HG03135 (cell line): ENCODE results near the gene EPHA3.

Experiments
- ATAC-seq: cut with Tn5 transposase; IDR thresholded peaks from one replicate; pipeline ENCODE4 v1.9.1; 2021; ENCODE audit warnings: mild to moderate bottlenecking, moderate library complexity; ENCODE audit not compliant: unreplicated experiment

The EPHA3 gene

DNA sequence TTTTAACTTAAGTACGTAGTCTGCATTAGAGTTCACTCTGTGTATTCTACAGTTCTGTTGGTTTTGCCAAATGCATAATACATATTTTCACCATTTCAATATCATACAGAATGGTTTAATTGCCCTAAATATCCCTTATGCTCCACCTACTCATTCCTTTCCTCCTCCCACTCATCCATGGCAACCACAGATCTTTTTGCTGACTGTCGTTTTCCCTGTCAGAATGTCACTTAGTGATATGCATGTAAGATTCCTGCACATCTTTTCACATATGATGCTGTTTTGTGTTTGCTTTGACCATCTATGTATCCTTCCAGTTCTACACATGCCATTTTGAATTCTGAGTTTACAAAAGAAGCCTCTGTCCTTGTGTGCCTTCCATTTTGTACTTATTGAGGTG lies 36.7 kb downstream of the EPHA3 start:
- ATAC-seq = no peak

DNA sequence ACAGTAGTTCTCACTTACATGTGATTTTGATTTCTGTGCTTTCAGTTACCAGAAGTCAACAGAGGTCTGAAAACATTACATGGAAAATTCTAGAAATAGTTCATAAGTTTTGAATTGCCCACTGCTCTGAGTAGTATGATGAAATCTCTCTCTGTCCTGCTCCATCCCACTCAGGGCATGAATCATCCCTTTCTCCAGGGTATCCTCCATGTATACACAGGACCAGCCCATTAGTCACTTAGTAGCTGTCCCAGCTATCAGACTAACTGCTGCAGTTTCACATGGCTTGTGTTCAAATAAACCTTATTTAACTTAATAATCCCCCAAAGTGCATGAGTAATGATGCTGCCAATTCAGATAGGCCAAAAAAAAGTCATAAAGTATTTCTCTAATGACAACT lies 38.6 kb downstream of the EPHA3 start:
- no peak for ATAC-seq

- no peak for ATAC-seq
Observed at GRCh38 chr3:89154416-89154815, 47.0 kb downstream of the EPHA3 start.

- no peak for ATAC-seq
Observed at GRCh38 chr3:89155811-89156210, 48.4 kb downstream of the EPHA3 start.

- ATAC-seq = no peak
Observed at GRCh38 chr3:89157575-89157974, 50.2 kb downstream of the EPHA3 start.

DNA sequence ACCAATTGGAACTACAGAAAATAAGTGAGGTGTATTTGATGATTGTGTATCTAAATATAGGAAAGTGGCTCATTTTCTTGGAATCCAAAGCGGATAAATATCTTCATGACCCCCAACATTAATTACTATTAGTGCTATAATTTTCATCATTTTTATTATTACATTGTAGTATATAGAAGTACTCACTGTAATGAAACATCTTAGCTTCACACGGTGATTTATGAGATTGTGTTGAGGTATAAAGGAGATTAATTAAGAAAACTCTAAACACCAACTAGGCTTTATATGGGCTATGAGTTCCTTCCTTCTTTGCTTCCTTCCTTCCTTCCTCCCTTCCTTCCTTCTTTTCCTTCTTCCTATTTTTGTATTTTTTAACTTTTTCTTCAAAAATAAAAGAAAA lies 52.2 kb downstream of the EPHA3 start:
- ATAC-seq = no peak

DNA sequence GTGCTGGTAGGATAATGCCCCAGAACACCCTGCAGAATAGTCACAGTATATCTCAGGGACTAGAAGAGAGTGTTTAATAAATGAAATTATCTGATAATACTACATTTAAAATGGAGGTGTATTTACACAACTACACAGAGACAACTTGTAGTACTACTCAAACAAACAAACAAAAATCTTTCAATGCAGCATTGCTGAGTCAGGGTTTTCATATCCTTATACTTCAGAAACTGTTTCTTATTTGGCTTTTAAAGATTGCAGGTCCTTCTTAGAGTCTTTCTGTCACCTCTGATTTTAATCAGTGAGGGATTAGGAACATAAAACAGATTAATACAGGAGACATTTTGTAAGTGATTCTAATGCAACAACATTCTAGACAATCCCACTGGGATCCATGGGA lies 57.4 kb downstream of the EPHA3 start:
- ATAC-seq = no peak

GRCh38 chr3:89165636-89166263 lies 58.3 kb downstream of the EPHA3 start:
- no peak for ATAC-seq

DNA sequence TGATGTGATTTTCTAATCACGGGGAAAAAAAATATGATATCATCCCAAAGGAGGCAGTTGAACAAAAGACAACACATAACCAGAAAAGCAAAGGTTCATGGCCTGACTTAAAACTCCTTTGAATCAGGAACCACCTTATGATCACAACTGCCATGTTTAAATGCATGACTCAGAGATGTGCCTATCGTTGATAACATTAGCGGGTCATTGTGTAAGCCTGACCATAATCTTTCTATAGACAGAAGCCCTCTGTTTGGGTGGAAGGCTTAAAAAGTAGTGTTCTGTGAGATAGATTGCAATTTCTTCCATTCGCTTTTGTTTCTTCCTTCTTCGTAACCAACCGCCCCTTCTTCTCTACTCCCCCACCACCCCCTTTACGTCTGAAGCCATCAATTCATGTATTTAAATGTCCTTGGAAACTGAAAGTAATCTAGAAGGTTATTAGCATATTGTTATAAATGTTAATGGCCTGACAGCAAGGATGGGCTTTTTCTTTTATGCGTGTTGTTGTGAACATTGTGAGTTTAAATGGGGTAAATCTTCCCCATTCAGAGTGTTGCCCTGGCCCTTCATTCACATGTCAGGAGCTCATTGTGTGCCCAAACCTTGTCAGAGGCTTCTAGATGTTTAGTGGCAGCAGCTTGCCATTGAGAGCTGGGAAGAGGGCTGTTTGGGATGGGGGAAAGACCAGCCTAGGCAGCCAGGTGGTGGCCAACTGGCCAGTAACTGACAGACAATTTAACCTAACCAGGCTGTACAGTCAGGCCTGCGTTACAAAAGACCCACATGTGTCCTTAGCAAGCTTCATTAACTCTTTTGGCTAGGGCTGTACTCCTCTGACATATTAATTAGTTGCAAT lies 64.5 kb downstream of the EPHA3 start:
- no peak for ATAC-seq

GRCh38 chr3:89173546-89173945 lies 66.1 kb downstream of the EPHA3 start:
- ATAC-seq = no peak

GRCh38 chr3:89179355-89180001 lies 72.1 kb downstream of the EPHA3 start:
- no peak for ATAC-seq

DNA sequence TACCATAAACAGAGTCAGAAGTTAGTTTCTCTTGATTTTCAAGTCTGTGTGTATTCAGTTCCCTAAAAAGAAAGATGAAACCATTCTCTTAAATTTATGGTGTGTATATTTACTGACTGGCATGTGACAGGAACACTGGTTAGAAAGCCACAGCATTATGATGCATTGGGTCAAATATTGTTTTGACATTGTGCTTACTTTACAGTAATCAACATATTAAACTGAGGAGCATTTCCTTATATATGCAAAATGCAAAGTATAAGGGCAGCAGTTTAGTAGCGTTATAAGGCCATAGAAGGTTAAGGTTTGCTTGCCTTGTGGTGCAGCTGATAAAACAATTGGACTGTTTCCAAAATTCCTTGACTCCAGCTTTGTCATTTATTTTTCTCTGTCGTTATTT lies 72.9 kb downstream of the EPHA3 start:
- no peak for ATAC-seq

- no peak for ATAC-seq
Observed at GRCh38 chr3:89182056-89182455, 74.6 kb downstream of the EPHA3 start.

GRCh38 chr3:89184151-89184995 lies 77.0 kb downstream of the EPHA3 start:
- ATAC-seq = no peak

GRCh38 chr3:89186456-89186855 lies 79.0 kb downstream of the EPHA3 start:
- ATAC-seq = no peak

DNA sequence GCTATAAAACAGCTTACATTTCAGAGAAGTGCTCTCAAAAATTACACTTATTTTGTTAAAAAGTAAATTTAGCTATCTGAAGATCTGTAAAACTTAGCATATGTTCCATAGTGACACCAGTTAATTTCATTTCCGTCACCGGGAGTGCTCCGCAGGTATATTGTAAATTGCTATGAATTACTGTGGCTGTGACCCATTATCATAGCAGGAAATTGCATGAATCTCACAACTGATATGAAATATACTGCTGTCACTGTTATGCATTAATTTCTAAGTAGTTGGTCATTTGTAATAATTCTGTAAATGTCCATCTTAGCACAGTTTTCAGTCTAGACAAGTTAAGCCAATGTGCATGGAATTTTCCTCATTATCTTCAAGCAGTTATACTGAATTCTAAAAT lies 91.2 kb downstream of the EPHA3 start:
- ATAC-seq = no peak

DNA sequence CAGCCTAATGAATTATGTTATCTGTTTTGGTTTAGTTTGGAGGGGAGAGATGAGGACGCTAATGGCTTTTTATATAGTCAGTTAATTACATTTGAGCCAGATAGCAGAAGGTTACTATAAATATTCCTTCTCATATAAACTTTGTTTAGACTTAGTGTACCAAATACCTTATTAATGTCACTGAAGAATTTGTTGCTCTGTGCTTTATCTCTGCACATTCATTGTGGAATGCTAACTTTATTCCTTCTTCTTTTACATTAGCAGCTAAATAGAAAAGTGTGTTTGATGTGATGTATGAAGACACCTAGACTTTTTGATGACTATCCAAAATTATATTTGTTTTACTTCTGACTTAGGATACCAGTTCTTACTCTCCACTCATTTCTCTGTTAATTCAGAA lies 105.2 kb downstream of the EPHA3 start:
- ATAC-seq = no peak

- ATAC-seq = no peak
Observed at GRCh38 chr3:89216016-89216739, 108.8 kb downstream of the EPHA3 start.

DNA sequence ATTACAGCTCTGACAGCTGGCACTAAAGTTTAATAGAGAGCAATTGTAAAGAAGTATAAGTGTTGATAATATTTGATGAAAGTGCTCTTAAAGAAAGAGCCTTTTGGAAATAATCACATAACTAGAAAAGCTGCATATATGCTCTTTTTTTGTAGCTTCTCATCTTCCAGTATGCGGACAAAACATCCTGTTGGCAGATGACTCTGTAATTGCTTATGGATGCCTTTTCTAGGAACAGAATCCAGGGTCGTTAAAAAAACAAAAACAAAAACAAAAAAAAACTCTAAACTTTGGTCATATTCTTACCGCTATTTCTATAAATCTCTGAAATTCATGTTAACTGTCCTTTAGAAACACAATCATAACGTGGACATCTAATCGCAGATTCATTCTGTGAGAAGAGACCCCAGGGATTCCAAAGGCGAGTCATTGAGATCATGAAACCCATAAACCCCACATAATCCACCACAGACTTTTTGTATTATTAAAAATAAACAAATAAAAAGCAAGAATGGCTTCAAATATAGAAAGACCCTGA lies 109.8 kb downstream of the EPHA3 start:
- no peak for ATAC-seq

- no peak for ATAC-seq
Observed at GRCh38 chr3:89221924-89222323, 114.5 kb downstream of the EPHA3 start.
